A204.1 (cell line): Measurements from ENCODE around the gene C1QL2.

Source experiments
- FAIRE-seq: peaks from 2 replicates; lab custom pipeline; 2012; peaks lifted over from hg19 to GRCh38; lab: Jason Lieb, UNC

C1QL2 gene

DNA sequence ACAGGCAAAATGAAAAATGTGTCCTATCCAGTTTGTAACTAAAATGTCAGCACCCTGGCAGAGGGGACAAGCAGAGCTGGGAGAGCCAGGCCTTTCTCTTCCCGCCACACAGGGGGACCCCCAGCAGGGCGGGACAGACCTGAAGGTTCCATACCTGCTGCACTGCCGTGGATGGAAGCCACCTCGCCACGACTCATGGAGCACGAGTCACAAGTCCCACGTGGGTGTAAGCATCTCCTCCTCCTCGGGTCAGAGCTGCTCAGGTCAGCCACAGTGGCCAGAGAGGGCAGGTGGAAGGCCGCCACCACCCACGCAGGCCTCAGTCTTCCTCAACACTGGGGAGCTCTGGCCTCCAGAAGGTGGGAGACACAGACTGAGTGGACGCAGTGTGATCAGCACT is 21.0 kb downstream of the C1QL2 start:
- no peak for FAIRE-seq

DNA sequence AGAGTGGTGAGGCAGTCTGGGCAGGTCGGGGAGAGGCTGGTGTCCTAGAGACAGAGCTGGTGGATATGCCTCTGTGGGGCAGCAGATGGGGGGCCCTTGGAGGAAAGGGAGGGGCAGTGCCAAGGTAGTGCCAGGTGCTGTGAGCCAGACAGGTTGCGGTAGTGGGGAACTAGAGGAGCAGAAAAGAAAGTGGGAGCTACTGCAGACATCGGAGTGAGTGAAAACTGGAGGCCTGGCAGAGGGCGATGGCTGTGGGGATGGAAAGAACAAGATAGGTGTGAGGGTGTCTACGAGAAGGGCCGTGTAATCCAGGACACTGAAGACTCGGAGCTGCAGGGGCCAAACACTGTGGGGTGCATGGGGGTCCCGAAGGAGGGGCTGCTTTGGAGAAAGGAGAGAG is 21.7 kb downstream of the C1QL2 start:
- FAIRE-seq, result no peak

- FAIRE-seq, result no peak
Measured at GRCh38 chr2:119136093-119136492, 22.5 kb downstream of the C1QL2 start.

DNA sequence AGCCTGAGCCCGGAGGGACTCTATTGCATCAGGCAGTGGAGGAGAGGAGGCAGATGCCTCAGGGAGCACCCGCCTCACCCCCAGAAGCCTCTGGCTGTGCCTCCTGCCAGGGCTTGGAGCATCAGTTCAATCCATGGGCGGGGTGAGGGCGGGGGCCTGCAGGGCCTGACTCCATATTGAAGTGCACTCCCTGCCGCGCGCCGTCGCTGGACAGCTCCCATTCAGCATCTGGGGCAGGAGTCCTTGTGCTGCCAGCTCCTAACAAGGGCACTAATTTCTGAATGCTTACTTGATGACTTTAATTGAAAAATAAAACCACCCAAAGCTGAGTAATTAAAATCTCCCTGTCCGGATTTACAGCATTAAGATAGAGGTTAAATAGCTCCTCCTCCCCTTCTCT is 23.8 kb downstream of the C1QL2 start:
- no peak for FAIRE-seq

DNA sequence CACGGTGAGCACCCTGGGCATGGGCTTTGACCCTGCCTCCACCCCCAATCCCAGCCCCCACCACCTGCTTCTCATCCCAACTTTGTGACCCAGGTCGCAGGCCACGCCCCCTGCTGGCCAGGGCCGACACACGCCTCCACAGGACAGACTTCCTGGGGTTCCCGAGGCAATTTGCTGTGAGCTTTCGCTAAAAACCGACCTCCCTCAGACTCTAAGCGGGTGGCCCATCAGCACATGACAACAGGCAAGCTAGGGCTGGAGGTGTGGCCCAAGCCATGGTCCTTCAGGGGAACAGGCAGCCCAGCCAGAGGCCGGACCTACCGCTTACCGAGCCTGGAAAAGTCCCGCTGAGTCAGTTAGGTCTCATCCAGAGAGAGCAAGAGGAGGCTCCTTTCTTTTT is 31.9 kb downstream of the C1QL2 start:
- FAIRE-seq, result no peak

GRCh38 chr2:119123389-119123788 is 35.2 kb downstream of the C1QL2 start:
- no peak for FAIRE-seq

GRCh38 chr2:119122663-119123062 is 35.9 kb downstream of the C1QL2 start:
- no peak for FAIRE-seq

GRCh38 chr2:119119999-119120756 is 38.4 kb downstream of the C1QL2 start:
- FAIRE-seq, result no peak

- FAIRE-seq, result no peak
Measured at GRCh38 chr2:119119076-119119785, 39.3 kb downstream of the C1QL2 start.

DNA sequence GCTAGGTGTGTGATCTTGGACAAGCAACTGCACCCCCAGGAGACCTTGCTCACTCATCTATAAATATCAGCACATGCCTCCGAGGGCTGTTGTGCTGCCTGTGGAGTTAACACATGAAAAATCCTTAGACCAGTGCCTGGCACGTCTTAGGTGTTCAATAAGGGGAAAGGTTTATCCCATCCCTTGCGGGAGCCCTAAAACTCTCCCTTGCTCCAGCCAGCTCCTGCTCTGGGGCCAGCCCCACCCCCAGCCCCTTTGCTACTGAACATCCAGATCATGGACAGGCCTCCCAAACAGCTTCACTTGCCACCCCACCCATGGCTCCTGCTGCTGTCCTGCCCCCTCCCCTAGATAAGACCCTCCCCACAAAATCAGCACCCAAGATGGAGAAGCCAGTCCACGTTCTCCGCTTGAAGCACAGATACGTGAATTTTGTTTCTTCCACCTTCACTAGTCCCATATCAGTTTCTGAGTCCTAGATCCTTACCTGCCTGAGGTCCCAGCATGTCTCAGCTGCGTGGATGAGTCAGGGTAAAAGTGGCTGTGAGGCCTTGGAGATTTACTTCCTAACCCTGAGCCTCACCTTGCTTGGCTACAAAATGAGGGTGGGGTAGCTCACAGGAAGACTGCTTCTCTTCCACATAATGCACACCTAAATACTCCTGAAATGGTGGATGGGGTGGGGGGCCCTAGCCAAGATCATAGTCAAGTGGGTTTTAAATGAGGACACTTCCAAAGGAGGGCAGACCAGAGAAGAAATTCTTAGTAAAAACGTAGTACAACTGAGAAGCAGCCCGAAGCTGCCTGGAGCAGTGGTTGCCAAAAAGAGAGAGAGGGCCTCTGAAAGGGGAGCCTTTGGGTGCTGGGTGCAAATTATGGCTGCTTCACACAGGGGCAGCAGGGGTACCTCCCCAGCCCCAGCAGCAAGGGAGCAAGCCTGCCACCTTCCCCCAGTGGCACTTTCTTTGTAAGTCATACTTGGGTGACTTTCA is 40.4 kb downstream of the C1QL2 start:
- FAIRE-seq, result no peak

- no peak for FAIRE-seq
Measured at GRCh38 chr2:119117408-119117807, 41.1 kb downstream of the C1QL2 start.

GRCh38 chr2:119116411-119117295 is 41.9 kb downstream of the C1QL2 start:
- no peak for FAIRE-seq

- no peak for FAIRE-seq
Measured at GRCh38 chr2:119114266-119114665, 44.3 kb downstream of the C1QL2 start.

GRCh38 chr2:119113489-119113770 is 45.1 kb downstream of the C1QL2 start:
- no peak for FAIRE-seq

DNA sequence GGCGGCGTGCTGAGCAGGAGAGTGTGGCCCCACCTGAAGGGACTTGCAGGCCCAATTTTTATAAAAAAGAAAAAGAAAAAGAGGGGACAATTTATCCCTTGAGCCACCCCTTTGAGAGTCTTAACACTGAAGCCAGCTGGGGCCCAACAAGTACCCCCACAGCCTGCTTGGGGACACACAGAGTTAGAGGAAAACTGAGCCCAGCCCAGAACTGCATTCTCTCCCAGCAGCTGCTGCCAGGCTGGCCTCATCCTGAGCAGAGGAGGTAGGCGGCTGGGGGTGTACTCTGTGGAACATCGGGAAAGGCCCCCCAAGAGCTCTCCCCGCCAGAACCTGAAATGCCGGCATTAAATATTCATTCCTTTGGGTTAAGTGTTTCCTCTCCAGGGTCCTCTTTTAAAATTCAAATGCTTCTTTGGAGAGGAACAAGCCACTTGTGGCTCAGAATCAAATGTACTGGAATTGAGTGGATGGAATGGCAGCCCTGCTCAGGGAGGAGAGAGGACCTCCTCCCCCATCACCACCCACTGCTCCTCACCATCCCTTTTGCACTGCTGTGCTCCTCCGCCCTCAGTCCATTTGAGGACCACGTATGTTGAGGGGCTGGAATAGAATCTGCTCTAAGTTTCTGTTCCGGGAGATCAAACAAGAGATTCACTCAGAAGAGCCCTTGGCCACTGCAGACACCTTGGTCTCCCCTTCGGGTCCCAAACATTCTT is 45.6 kb downstream of the C1QL2 start:
- FAIRE-seq, result no peak

GRCh38 chr2:119112230-119112629 is 46.3 kb downstream of the C1QL2 start:
- no peak for FAIRE-seq

DNA sequence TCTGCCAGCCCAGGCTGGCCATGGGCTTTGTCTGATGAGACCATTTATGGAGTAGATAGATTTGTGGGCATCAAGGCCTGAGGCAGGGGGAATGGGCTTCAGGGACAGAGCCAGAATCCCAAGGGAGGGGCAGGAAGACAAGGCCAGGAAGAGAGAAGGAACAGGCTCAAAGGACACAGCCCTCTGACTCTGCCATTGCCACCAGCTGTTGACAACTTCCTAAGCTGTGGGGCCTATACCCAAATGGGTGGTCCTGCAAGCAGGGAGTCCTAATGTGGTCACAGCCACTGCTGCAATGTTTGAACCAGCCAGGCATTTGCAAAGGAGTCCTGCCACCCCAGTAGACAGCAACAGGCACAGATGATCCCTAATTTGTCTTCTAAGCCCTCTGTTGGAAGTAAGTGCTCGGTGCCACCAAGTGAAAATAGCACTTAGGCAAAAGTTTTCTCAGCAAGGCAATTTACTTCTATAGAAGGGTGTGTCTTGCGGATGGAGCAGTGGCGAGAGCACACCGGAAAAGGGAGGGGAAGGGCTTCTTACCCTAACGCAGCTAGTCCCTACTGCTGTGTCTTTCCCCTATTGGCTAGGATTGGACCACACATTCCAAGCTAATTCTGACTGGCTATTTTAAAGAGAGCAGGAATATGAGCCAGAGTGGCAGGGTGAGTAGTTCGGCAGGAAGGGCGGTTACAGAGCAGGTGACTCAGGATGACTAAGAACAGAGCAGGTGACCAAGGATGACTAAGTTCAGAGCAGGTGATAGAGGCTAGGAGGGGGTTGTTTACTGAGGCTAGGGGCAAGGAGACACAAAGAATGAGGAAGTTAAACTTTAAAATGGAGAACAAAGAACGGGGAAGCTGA is 47.2 kb downstream of the C1QL2 start:
- FAIRE-seq, result no peak

GRCh38 chr2:119109866-119110265 is 48.7 kb downstream of the C1QL2 start:
- no peak for FAIRE-seq

DNA sequence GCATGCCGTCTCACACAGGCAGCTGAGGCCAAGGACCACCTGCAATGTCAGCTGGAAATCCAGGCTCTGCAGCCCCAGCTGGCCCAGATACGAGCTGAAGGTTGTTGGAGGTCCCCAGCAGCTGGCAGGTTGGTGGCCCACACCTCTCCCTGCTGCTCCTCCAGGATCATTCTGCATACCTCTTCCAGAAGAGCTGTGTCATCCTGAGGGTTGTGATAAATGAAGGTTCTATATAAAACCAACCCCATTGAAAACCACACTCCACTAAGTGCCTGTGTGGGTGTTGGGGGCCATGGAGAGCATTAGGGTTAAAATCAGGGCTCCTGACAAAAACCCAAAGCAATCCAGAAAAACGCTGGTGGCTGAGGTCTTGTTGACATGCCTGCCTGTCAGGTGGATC is 50.4 kb downstream of the C1QL2 start:
- no peak for FAIRE-seq

DNA sequence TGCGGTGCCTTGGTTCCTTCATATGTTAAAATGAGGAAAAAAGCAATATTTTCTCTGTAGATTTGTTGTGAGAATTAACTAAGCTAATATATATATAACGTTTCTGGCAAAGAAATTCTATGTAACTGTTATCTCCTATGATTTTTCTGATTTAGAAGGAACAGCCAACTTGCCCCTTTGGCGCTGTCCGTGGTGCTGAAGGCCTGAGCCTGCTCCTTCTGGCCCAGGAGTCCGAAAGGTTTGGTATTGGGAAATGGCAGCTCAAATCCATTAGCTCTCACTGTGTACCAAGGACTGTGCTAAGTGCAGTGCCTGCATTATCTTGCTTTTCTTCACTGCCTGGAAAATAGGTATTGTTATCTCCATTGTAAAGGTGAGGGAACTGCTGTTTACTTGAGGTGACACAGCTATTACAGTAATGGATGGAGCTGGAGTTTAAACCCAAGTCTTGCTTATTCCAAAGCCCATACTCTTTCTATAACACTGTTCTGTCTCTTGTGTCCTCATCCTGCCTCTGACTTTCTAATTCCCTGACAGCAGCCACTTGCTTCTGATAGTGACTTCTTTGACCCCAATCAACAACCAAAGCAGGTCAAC is 52.2 kb downstream of the C1QL2 start:
- FAIRE-seq, result no peak
